ENCODE measurements around the gene PAK1. TPM values are rescaled to one million over a fixed set of nuclear protein-coding genes. Genes with fewer than 3 reads are reported as not detected.
A peak's percentile ranks its signal among the peaks of the same experiment; 100 is the strongest.

Gene PAK1
- total RNA-seq, 1 donor from 2014 or later: 41.0 TPM

GRCh38 chr11:77299528-77299993, 174.3 kb downstream of the PAK1 start:
- H3K4me3 ChIP-seq (ENCODE audit: insufficient read depth, low read depth, low read length): no peak overlapping the region
- FAIRE-seq (no peak), DNase-seq (ENCODE audit: low read depth) (peak; percentile 24)
- Mint-ChIP-seq H3K9me3 (ENCODE audit: unreplicated experiment) (peaks cover 1% of the 10 kb centered on the region), H3K4me1 (ENCODE audit: low read depth, unreplicated experiment) (no peaks in the 10 kb centered on the region), H3K4me3 (ENCODE audit: unreplicated experiment) (no peak overlapping the region), H3K36me3 (ENCODE audit: low read depth, unreplicated experiment) (no peaks in the 10 kb centered on the region), H3K27ac (ENCODE audit: unreplicated experiment) (no peak overlapping the region), H3K27me3 (ENCODE audit: low read depth, unreplicated experiment) (peaks cover 4% of the 10 kb centered on the region)
- no peak overlapping the region for H3K27ac ChIP-seq (ENCODE audit: low read depth, low read length)
- H3K4me1 ChIP-seq (ENCODE audit: insufficient read depth, low read length): no peaks in the 10 kb centered on the region
- no peaks in the 10 kb centered on the region for H3K36me3 ChIP-seq (ENCODE audit: insufficient read depth, low read length)
- no peak overlapping the region for H3K9ac ChIP-seq (ENCODE audit: low read length)
- H3K79me2 ChIP-seq (ENCODE audit: insufficient read depth, low read length): no peaks in the 10 kb centered on the region
- TF ChIP-seq CTCF (IDR thresholded peaks at IDR 0.05; ENCODE audit: insufficient read depth, low read depth, low read length): no peak
- no peaks in the 10 kb centered on the region for H3K9me3 ChIP-seq (ENCODE audit: insufficient read depth, low read depth, low read length)
- no peak overlapping the region for H2AFZ ChIP-seq (ENCODE audit: low read depth, low read length)
- H4K20me1 ChIP-seq (ENCODE audit: insufficient read depth, low read length): no peaks in the 10 kb centered on the region
- no peaks in the 10 kb centered on the region for H3K27me3 ChIP-seq (ENCODE audit: insufficient read depth, low read length)
- no peak overlapping the region for H3K4me2 ChIP-seq (ENCODE audit: low read length)

DNA sequence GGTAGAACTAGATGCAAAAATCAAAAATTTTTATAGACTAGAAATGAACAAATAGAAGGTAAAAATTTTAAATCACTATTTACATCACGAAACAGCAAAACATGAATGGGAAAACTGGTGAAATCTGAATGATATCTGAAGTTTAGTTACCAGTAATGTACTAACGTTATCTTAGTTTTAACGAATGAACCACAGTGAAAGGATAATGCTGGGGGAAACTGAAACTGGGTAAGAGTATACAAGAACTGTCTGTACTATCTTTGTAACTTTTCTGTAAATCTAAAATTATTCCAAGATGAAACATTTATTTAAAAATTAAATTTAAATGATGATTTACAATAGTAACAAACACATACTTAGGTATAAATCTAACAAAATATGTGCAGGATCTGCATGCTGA, 179.9 kb downstream of the PAK1 start:
- TF ChIP-seq EZH2 (IDR thresholded peaks at IDR 0.05; ENCODE audit: insufficient read depth, low read length) (no peak), CTCF (IDR thresholded peaks at IDR 0.05; ENCODE audit: insufficient read depth, low read depth, low read length) (no peak)
- Histone ChIP-seq H3K27ac (ENCODE audit: low read depth, low read length) (no peak overlapping the region), H3K9me3 (ENCODE audit: insufficient read depth, low read depth, low read length) (no peaks in the 10 kb centered on the region), H2AFZ (ENCODE audit: low read depth, low read length) (no peak overlapping the region), H3K4me3 (ENCODE audit: insufficient read depth, low read depth, low read length) (no peak overlapping the region), H3K9ac (ENCODE audit: low read length) (no peak overlapping the region), H3K36me3 (ENCODE audit: insufficient read depth, low read length) (no peaks in the 10 kb centered on the region), H3K4me2 (ENCODE audit: low read length) (no peak overlapping the region), H3K79me2 (ENCODE audit: insufficient read depth, low read length) (no peaks in the 10 kb centered on the region), H4K20me1 (ENCODE audit: insufficient read depth, low read length) (no peaks in the 10 kb centered on the region), H3K27me3 (ENCODE audit: insufficient read depth, low read length) (no peaks in the 10 kb centered on the region), H3K4me1 (ENCODE audit: insufficient read depth, low read length) (no peaks in the 10 kb centered on the region)
- Mint-ChIP-seq H3K27ac (ENCODE audit: unreplicated experiment) (no peak overlapping the region), H3K4me3 (ENCODE audit: unreplicated experiment) (no peak overlapping the region), H3K4me1 (ENCODE audit: low read depth, unreplicated experiment) (no peaks in the 10 kb centered on the region), H3K36me3 (ENCODE audit: low read depth, unreplicated experiment) (no peaks in the 10 kb centered on the region), H3K9me3 (ENCODE audit: unreplicated experiment) (peaks cover 5% of the 10 kb centered on the region), H3K27me3 (ENCODE audit: low read depth, unreplicated experiment) (no peaks in the 10 kb centered on the region)
- FAIRE-seq (no peak), DNase-seq (ENCODE audit: low read depth) (no peak)

DNA sequence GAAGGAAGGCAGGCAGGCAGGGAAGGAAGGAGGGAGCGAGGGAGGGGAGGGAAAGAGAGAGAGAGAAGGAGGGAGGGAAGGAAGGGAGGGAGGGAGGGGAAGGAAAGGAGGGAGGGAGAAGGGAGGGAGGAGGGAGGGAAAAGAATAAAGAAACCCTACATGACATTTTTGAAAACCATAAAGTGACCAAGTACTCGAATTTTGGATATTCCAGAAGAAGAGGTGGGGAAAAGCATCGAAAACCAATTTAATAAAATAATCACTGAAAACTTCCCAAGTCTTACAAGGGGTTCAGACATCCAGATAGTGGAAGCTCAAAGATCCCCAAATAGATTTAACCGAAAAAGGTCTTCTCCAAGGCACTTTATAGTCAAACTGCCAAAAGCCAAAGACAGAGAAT, 184.2 kb downstream of the PAK1 start:
- Mint-ChIP-seq H3K9me3 (ENCODE audit: unreplicated experiment) (peaks cover 5% of the 10 kb centered on the region), H3K4me3 (ENCODE audit: unreplicated experiment) (no peak overlapping the region), H3K27ac (ENCODE audit: unreplicated experiment) (no peak overlapping the region), H3K27me3 (ENCODE audit: low read depth, unreplicated experiment) (no peaks in the 10 kb centered on the region), H3K36me3 (ENCODE audit: low read depth, unreplicated experiment) (no peaks in the 10 kb centered on the region), H3K4me1 (ENCODE audit: low read depth, unreplicated experiment) (peaks cover 11% of the 10 kb centered on the region)
- Histone ChIP-seq H3K4me1 (ENCODE audit: insufficient read depth, low read length) (peaks cover 5% of the 10 kb centered on the region), H3K9me3 (ENCODE audit: insufficient read depth, low read depth, low read length) (no peaks in the 10 kb centered on the region), H3K27ac (ENCODE audit: low read depth, low read length) (no peak overlapping the region), H3K27me3 (ENCODE audit: insufficient read depth, low read length) (no peaks in the 10 kb centered on the region), H3K36me3 (ENCODE audit: insufficient read depth, low read length) (no peaks in the 10 kb centered on the region), H3K9ac (ENCODE audit: low read length) (no peak overlapping the region), H4K20me1 (ENCODE audit: insufficient read depth, low read length) (no peaks in the 10 kb centered on the region), H3K4me3 (ENCODE audit: insufficient read depth, low read depth, low read length) (no peak overlapping the region), H3K4me2 (ENCODE audit: low read length) (no peak overlapping the region), H2AFZ (ENCODE audit: low read depth, low read length) (no peak overlapping the region), H3K79me2 (ENCODE audit: insufficient read depth, low read length) (no peaks in the 10 kb centered on the region)
- DNase-seq (ENCODE audit: low read depth) (no peak), FAIRE-seq (no peak)
- TF ChIP-seq CTCF (IDR thresholded peaks at IDR 0.05; ENCODE audit: insufficient read depth, low read depth, low read length): no peak
- TF ChIP-seq EZH2 (IDR thresholded peaks at IDR 0.05; ENCODE audit: insufficient read depth, low read length): no peak
